Kidney tubule cell (primary cell): Measurements from ENCODE around the gene AGXT.
"Not testable (repeated sequence)": the region's sequence is repeated elsewhere in the genome, so short reads cannot be mapped to it uniquely, and the experiment has no call there.

ENCODE experiments used
- DNase-seq: peaks from one replicate; pipeline ENCODE4 v3.0.0-alpha.2; 2018; ENCODE audit warnings: low spot score

AGXT gene

DNA sequence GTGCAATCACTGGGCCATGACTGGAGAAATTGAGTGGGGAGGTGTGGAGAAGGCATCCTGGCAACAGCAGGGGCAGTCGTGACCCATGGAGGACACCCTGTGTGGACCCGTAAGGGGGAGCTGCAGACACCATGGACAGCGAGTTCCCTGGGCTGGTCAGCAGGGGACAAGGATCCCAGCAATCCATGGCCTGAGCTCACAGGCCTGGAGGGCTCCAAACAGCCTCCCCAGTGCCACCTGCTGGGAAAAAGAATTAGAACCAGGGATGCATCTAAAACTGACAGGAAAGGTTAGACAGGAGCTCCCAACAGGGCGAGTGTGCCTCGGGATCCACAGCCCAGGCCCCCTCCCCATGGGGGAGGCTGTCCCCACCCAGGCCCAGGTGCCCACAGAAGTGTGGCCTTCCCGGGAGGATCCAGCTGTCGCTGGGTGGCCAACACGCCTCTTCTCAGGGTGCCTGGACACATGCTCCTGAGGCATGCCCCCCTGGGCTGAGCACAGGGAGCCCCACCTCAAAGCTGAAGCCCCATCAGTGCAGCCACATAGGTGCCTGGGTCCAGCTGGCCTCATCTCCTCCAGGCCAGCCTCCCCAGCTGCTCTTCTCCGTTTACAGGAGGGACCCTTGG lies 28.1 kb upstream of the AGXT start:
- peak; percentile 70 for DNase-seq

DNA sequence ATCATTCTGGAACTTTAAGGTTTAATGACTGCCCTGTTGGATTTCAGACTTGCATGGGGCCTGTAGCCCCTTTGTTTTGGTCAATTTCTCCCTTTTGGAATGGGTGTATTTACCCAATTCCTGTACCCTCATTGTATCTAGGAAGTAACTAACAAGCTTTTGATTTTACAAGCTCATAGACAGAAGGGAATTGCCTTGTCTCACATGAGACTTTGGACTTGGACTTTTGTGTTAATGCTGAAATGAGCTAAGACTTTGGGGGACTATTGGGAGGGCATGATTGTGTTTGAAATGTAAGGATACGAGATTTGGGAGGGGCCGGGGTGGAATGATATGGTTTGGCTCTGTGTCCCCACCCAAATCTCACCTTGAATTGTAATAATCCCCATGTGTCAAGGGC lies 22.3 kb upstream of the AGXT start:
- DNase-seq, result not testable (repeated sequence)

DNA sequence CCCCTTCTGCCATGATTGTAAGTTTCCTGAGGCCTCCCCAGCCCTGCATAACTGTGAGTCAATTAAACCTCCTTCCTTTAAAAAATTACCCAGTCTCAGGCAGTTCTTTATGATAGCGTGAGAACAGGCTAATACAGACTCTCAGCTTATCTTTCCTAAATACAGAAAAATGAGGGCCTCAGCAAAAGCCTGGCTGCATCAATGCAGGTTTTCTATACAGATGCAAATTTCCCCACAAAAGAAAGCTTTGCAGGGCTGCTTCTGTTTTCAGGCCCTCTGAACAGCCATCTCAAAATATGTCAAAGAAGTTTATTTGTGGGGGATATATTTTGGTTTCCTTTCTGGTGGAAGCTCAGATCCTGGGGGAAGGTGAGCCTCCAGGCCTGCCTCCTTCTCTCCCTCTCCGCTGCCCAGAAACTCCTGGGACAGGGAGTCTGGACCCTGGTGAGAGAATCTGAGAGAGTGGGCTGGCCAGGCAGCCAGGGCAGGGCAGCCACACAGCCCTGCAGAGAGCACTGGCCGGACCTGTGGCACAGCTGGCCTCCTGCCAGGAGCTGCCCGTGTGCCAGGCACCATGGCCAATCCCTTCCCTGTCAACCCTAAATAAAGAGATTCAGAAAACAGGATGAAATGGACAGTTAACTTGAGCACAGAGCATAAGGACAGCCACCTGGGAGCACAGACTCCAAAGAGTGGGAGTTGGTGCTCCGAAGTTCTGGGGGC lies 21.6 kb upstream of the AGXT start:
- no peak for DNase-seq

DNA sequence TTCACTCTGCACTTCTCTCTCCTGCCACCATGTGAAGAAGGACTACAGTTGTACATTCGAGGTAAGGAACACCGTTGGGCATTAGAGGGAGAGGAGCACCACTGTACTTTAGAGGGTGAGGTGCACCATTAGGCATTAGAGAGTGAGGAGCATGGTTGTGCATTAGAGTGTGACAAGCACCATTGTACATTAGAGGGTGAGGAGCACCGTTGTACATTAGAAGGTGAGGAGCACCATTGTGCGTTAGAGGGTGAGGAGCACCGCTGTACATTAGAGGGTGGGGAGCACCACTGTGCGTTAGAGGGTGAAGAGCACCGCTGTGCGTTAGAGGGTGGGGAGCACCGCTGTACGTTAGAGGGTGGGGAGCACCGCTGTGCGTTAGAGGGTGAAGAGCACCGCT lies 20.8 kb upstream of the AGXT start:
- no peak for DNase-seq

DNA sequence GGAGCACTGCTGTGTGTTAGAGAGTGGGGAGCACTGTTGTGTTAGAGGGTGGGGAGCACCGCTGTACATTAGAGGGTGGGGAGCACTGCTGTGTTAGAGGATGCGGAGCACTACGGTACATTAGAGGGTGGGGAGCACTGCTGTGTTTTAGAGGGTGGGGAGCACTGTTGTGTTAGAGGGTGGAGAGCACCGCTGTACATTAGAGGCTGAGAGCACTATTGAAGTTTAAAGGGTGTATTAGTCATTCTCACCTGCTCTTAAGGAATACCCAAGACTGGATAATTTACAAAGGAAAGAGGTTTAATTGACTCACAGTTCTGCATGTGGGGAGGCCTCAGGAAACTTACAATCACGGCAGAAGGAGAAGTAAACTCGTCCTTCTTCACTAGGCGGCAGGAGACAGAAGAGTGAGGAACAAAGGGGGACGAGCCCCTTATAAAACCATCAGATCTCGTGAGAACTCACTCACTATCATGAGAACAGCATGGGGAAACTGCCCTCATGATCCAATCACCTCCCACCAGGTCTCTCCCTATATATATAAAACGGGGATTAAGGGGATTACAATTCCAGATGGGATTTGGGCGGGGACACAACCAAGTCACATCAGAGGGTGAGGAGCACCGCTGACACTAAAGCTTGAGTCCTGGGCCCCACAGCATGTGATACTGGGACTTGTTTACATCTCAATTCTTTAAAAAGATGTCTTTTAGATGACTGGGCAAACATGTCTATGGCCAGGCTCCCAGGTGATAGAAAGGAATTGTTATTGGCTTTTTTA lies 19.5 kb upstream of the AGXT start:
- no peak for DNase-seq

DNA sequence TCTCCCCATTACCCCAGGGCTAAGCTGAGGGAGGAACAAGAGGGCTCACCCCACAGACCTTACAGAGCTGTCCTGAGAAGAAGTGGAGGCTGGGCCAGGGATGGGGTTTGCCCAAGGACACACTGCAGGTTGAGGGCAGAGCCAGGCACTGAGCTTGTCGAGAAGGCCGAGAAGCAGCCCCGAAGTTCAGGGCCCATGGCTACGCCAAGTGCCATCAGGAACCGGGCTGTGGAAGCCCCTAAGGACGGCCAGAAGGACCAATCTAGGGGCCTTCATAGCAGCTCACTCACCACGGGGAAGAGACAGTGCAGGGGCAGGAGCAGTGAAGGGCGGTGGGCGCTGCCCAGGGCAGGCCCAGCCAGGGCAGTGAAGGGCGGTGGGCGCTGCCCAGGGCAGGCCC lies 18.6 kb upstream of the AGXT start:
- no peak for DNase-seq

DNA sequence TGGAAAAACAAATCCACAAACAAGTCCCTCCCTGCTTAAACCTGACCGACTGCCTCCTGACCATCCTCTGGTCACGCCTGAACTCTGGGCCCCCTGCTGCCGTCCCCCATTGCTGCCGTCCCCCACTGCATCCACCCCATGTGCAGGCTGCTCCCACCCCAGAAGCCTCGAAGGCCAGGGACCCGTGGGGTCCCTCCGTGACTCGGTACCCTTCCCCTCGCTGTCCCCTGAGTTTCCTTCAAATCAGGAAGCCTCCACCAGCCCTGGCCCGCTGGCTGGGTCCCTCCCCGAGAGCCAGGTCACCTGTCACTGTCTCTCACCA lies 17.9 kb upstream of the AGXT start:
- no peak for DNase-seq

DNA sequence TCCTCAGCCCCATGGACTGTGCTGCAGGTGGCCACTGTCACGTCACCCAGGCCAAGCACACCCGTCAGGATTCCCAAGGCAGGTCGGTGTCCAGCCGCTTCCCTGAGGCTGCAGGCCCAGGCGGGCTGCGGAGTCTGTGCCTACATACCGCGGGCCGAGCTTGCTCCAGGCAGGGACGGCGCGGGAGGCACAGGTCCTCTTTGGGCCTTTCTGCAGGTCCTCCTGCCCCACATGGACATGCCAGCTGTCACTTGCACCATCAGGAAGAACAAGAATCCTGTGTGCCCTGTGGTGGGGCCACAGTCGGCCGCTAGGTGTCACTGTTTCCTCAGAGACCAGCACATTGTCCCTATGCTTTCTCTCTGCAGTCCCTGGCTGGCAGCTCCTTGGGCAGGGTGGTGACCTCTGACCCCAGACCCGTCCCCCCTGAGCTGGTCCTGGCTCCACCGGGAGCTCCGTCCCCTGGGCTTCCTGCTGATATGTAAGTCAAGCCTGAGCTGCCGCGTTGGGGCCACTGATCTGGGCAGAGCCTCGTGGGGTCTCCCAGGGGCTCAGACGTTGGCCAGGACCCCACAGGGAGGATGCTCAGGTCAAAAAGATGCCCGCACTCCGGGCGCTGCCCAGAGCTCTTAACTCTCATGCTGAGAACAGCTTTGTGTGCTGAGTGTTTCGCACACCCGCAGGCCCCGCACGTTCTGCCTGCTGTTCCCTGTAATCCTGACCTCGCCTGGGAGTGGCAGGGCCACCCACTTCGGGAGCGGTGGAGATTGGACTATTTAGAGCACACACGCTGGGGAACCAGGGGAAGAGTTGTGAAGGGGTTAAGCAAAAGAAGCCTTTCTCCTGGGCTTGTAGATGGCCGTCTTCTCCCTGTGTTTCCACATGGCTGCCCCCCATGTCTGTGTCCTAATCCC lies 17.3 kb upstream of the AGXT start:
- DNase-seq, result peak; percentile 75

DNA sequence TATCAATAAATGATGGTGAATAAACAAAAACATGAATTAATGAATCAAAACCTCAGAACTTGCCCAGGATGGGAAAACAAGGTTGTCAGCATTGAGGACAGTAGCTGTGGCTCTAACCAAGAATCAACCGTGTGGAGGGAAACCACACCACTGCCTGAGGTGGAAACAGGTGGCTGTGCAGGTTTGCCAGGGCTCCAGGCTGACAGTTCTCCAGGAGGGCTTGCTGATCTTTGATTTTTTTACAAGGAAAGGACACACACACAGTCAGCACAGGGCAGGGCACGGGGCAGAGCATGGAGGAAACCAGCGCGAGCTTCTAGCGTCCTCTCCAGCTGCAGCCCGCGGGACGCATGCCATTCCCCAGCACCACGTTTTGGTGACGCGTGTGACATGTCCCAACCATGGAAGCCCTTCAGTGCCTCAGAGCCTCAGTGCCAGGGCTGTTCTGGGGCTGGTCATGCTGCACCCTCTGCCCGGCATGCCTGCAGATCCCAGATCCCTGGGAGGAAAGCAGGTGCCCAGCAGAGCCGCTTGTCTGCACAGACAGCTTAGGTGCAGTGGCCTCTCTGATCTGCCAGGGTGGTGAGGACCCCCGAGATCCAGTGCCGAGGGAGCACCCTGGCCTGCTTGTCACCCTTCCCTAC lies 15.8 kb upstream of the AGXT start:
- no peak for DNase-seq

DNA sequence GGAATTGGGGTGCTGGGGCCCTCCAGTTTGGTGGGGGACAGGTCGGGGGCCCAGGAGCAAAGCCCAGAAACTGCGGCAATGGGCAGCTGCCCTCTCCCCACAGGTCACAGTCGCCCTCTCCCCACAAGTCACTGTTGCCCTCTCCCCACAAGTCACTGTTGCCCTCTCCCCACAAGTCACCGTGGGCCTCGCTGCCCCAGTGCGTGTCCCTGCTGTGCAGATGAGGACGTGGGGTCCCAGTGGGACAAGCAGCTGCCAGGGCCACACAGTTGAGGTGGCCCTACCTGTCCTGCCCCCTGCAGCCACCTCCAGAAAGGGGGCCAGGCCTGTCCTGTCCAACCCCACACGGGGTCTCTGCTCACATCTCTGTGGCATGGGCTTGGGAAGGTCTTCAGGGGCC lies 13.0 kb upstream of the AGXT start:
- DNase-seq, result no peak

DNA sequence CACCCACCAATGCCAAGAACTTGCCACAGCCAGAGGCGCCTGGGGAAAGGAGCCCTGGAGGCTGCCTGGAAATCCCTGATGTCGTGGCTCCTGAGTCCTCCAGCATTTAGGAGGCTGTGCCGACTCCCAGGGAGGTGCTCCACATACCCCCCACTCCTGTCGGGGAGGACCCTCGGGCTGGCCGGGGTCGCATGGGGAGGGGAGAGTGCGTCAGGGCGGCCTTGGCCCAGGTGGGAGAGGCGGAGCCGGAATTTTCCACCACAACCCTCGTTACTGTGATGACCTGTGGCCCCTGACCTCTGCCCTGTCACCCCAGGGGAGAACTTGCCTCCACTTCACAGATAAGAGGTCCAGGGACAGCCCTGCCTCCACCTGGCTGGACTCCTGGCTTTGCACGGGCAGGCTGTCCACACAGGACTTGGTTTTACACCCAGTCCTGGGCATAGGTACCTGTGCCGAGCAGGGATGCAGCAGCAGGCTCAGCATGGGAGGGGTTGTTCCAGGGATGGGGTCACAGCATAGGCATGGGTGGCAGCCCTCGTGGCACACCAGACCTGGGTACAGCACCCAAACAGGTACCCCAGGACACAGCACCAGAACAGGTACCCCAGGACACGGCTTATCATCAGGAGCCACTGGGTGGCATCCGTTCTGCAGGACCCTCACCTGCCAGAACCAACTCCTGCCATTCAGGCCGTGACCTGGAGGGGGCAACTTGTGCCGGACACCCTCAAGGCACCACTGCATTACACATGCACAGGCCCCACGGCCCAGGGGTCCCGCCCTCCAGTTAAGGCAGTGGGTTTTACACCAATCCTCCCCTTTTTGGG lies 12.3 kb upstream of the AGXT start:
- no peak for DNase-seq

DNA sequence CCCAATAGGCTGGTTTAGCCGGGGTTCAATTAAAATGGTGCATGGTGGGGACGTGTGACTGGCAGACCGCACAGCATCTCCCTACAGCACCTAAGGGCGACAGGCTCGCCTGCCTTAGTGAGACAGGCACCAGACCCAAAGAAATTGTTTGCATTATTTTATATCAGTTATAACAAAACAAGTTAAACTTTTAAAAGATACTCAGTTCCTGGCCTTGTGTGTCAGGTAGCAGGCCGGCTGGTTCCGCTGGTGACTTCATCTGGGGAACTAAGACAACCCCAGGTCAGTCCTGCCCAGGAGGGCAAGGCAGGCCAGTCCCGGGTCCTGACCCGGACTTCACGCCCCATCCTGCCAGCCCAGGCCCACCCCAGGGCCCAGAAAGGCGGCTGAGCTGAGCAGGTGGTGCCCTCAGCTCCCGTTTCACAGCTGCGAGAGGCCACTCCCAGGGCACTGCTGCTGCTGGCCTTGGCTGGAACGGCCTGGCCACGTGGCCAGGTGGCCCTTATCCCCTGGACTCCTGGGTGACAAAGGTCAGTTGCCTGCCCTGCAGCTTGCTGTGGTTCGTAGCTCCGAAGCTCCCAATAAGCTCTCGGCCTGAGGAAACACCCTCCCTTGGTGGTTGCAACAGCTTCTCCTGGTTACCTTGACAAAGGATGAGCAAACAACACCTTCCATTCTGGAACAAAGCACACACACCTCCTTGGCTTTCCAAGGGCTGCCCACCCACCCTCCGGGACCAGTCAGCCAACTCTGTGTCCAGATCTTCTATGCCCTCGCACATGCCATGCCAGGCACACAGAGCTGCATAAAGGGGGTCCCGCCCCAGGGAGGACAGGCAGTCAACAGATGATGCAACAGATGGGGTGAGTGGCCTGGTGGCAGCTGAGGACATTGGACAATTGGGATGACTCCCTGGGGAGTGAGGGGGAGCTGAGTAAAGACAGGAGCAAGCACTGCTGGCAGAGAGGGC lies 11.3 kb upstream of the AGXT start:
- DNase-seq, result no peak

DNA sequence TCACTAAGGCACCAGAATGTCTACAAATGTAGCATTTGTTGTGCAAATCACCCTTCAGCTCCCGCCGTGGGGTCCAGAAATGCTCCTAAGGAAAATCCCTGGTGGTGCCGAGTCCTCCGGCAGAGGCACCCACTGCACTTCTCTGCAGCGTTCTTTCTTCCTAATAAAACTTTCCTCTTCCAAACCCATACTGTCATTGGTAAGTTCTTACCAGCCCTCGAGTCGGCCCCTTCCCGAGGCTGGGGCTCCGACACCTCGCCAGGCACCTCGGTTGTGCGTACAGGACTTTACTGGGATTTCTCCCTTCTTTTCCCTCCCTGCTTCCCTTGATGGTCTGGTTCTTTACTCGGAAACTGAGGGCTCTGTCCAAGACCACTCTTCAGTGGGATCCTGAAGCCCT lies 10.3 kb upstream of the AGXT start:
- no peak for DNase-seq

DNA sequence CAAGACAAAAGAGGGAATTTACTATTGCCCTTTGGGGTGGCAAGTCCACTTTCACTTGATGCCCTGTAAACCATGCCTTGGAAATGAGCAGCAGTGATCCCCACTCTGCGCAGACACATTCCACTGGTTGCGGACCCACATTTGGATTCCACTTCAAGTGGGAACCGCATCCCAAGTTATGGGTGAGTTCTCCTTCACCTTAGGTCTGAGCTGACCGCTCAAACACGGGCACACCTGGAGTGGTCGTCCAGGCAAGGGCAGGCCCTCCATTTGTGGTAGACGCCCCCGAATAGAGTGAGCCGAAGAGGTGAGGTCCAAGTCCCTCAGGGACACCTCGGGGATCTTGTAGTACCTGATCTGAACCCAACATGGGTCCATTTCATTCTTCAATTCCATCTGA lies 9.8 kb upstream of the AGXT start:
- no peak for DNase-seq

DNA sequence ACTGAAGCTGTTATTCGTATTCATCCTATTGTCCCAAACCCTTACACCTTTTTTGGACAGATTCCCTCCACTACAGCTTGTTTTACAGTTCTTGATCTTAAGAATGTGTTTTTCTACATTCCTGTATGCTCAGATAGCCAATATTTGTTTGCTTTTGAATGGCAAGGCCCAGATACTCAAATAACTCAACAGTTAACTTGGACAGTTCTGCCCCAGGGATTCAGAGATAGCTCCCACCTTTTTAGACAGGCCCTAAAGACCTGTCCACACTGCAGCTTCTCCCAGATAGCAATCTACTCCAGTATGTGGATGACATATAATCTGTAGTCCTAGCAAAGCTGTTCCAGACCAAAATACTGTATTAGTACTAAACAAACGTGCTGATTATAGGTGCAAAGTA lies 7.1 kb upstream of the AGXT start:
- no peak for DNase-seq

DNA sequence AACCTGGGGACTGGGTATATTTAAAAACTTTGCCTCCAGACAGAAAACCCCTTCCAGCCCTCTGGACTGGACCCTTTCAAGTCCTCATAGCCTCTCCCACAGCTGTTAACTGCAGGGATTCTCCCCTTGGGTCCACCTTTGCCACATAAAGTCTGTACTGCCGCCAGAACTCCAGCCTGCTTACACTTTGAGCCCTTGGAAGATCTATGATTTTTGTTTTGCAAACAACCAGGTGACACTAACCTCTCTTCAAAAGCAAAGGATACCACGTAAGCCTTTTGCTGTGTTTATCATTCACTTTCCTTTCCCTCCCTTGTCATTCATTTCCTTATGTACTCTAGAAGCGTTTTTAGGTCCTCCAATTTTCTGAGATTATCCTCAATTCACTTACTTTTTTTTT lies 4.1 kb upstream of the AGXT start:
- no peak for DNase-seq

DNA sequence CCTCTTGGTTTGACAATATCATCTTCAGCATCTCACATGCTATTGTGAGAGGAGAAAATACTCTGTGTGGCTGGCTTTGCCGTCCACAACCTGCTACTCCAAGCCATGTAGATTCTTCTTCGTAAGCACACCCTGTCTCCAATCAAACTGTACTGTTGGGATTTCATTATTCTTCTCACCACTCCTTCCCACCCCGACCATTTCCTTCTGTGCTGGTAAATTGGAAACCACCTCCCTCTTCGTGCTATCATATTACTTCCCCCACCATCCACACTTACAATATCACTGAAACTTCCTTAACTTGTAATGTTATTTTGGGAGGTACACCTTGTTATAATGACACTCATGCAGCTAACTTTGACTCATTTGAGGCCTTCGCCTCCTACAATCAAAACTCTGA lies 3.2 kb upstream of the AGXT start:
- no peak for DNase-seq

DNA sequence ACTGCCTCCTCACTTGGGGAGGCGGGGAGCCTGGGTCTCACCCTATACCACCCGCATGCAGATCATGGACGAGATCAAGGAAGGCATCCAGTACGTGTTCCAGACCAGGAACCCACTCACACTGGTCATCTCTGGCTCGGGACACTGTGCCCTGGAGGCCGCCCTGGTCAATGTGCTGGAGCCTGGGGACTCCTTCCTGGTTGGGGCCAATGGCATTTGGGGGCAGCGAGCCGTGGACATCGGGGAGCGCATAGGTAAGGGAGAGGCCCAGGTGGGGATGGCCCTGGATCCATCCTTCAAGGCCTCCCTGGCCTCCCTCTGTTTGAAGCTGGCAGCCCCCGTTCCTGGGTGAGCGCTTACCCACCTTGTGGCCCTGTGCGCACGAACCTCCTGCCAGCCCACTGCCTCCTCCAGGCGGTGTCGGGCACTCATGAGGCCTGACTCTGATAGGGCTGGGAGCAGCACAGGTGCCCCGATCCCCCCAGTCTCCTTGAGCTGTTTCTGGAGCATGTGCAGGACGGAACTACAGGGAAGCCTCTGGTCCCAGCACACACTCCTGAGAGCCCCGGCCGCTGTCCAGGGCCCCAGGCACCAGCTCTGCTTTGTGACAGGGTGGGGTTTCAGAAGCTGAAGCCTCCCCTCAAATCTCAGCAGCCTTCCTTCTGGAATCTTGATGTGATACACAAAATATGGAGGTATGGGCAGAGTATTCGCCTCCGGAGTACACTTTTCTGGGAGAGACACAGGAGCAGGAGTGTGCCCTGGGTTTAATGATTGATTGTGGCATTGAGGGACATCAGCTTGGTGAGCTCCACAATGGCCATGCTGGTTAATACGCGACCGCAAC lies 708 bp downstream of the AGXT start:
- no peak for DNase-seq
